Prostate gland (tissue), 2 donors: Measurements from ENCODE around the gene ATG7.

Source experiments
- POLR2A ChIP-seq: fragments of 450-650 bp; IDR thresholded peaks from one replicate; pipeline ENCODE4 v1.6.1; 2016; ENCODE audit warnings: antibody characterized with exemption, mild to moderate bottlenecking
- POLR2AphosphoS5 ChIP-seq: sonication (generic); formaldehyde crosslinking; IDR thresholded peaks from one replicate; pipeline ENCODE4 v1.6.1; 2017; ENCODE audit warnings: antibody characterized with exemption
- TF ChIP-seq, protein P1 (sequence below), 4 experiments: fragments of 200-600 bp in 2 of 4; fragments of 450-650 bp in 2 of 4; sonication (generic) in 2 of 4; IDR thresholded peaks; 1 replicate in 3 of 4; 2 replicates in 1 of 4; pipeline ENCODE4 v1.5.1; 2016 to 2019; ENCODE audit warnings: antibody characterized with exemption in 4 of 4, mild to moderate bottlenecking in 2 of 4, moderate library complexity in 2 of 4

- TF ChIP-seq, protein P1, sequence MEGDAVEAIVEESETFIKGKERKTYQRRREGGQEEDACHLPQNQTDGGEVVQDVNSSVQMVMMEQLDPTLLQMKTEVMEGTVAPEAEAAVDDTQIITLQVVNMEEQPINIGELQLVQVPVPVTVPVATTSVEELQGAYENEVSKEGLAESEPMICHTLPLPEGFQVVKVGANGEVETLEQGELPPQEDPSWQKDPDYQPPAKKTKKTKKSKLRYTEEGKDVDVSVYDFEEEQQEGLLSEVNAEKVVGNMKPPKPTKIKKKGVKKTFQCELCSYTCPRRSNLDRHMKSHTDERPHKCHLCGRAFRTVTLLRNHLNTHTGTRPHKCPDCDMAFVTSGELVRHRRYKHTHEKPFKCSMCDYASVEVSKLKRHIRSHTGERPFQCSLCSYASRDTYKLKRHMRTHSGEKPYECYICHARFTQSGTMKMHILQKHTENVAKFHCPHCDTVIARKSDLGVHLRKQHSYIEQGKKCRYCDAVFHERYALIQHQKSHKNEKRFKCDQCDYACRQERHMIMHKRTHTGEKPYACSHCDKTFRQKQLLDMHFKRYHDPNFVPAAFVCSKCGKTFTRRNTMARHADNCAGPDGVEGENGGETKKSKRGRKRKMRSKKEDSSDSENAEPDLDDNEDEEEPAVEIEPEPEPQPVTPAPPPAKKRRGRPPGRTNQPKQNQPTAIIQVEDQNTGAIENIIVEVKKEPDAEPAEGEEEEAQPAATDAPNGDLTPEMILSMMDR (IDR thresholded peaks at IDR 0.05), result no peak
- no peak for TF ChIP-seq POLR2A
- TF ChIP-seq POLR2AphosphoS5, result no peak
Observed at GRCh38 chr3:11339541-11339940, 67.3 kb downstream of the ATG7 start.
